Kidney epithelial cell (primary cell): ENCODE data around the gene CCL13. TPM values are rescaled to one million over a fixed set of nuclear protein-coding genes. Genes with fewer than 3 reads are reported as not detected.

ENCODE experiments used
- DNase-seq: peaks from one replicate; pipeline ENCODE4 v3.0.0-alpha.2; 2010; ENCODE audit warnings: low read depth
- H3K27me3 ChIP-seq: 2 replicates; pipeline ENCODE4 v1.6.0; 2011; ENCODE audit warnings: low read length; ENCODE audit not compliant: control insufficient read depth, insufficient read depth
- H3K36me3 ChIP-seq: 2 replicates; pipeline ENCODE4 v1.5.1; 2011; ENCODE audit warnings: low read length; ENCODE audit not compliant: control insufficient read depth, insufficient read depth
- H3K4me3 ChIP-seq: 2 replicates; pipeline ENCODE4 v1.5.1; 2011; ENCODE audit warnings: low read depth, mild to moderate bottlenecking, control low read depth, low read length
- CTCF ChIP-seq: IDR thresholded peaks from 2 replicates; pipeline ENCODE4 v1.5.1; 2011; ENCODE audit warnings: mild to moderate bottlenecking, moderate library complexity, low read length, control low read depth, inconsistent platforms; ENCODE audit not compliant: insufficient read depth, poor library complexity, severe bottlenecking
- total RNA-seq: library from RNA; depleted of rRNA; stranded (reverse); fragments of >200 nt; gene quantifications from 2 replicates; pipeline ENCODE4 v1.2.3, GENCODE V29; 2015

The CCL13 gene
- total RNA-seq, 1 donor from 2014 or later = not detected

DNA sequence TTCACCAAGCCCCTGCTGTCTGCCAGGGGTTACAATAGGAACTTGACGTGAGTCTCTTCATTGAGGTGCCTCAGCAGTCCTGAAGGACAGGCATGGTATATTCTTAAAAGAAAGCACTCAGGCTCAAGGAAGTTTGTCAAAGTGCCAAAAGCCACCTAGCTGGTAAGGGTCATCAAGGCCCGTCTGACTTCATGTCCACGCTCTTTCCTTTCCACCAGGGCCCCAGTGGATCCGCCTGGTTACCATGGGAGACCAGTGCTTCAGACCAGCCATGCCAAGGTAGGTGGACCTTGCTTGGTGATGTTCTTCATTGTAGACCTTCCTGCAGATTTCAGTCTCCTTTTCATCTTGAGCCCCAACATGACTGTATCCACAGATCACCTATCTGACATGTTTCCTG lies 34.4 kb downstream of the CCL13 start:
- Histone ChIP-seq H3K4me3 (no peak overlapping the region), H3K27me3 (no peaks in the 10 kb centered on the region), H3K36me3 (no peaks in the 10 kb centered on the region)
- no peak for DNase-seq
- no peak for TF ChIP-seq CTCF

DNA sequence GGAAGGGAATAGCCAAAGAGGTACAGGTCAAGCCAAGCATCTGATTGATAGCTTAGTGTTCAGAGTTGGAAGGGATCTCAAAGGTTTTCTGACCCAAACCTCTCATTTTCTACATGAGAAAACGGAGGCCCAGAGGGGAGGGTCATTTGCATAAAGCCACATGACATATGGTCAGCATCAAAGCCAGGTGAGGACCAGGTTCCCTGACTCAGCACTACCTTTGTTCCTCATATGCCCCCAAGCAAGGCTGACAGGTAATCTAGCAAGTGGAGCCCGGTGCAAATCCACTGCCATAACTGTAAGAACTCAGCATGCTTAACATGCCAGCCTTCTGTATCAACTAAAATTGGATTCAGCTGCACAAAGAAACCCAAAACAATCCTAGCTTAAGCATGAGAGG lies 35.0 kb downstream of the CCL13 start:
- no peak for TF ChIP-seq CTCF
- Histone ChIP-seq H3K4me3 (no peak overlapping the region), H3K36me3 (no peaks in the 10 kb centered on the region)

GRCh38 chr17:34393401-34393800 lies 37.1 kb downstream of the CCL13 start:
- no peak overlapping the region for H3K4me3 ChIP-seq
- TF ChIP-seq CTCF = no peak

More for the DNA sequence above, 35.0 kb downstream of the CCL13 start:
- no peak for DNase-seq
- no peaks in the 10 kb centered on the region for H3K27me3 ChIP-seq

GRCh38 chr17:34397265-34397664 lies 41.0 kb downstream of the CCL13 start:
- Histone ChIP-seq H3K27me3 (no peaks in the 10 kb centered on the region), H3K36me3 (no peaks in the 10 kb centered on the region), H3K4me3 (no peak overlapping the region)
- no peak for TF ChIP-seq CTCF
- DNase-seq = no peak

More at GRCh38 chr17:34393401-34393800, 37.1 kb downstream of the CCL13 start:
- H3K36me3 ChIP-seq = no peaks in the 10 kb centered on the region
- no peak for DNase-seq
- no peaks in the 10 kb centered on the region for H3K27me3 ChIP-seq

DNA sequence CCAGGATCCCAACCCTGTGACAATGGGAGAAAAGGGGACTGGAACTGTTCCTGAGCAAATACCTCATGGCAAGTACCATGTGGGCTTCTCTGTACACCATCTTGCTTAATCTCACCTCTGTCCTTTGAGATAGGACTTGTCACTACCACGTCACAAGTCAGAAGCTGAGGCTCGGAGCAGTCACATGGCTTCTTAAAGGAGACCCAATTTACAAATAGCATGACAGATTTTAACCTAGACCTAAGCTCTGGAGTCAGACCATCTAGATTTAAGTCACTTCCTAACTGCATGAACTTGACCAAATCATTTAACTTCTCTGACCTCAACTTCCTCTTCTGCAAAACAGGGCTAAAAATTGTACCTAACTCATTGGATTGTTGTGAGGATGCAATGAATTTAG lies 42.7 kb downstream of the CCL13 start:
- TF ChIP-seq CTCF = no peak
- Histone ChIP-seq H3K27me3 (no peaks in the 10 kb centered on the region), H3K4me3 (no peak overlapping the region), H3K36me3 (no peaks in the 10 kb centered on the region)
- no peak for DNase-seq

DNA sequence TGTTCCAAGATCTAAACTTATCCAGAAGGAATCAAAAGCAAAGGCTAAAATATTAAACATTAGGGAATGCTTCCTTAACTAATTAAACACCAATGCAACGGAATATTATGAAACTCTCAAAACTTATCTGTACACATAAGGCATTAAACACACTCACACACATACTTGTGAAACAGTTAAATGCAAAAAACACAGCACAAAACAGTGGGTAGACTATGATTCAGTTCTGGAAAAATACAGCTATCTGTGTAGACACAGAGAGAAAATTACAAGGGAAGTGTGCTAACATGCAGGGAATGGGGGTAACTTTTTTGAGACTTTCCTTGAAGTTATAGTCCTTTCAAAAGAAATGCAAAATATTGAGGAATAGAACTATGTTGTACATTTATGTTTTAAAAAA lies 43.4 kb downstream of the CCL13 start:
- no peak overlapping the region for H3K4me3 ChIP-seq
- H3K27me3 ChIP-seq = no peaks in the 10 kb centered on the region
- H3K36me3 ChIP-seq = no peaks in the 10 kb centered on the region
- DNase-seq = no peak
- no peak for TF ChIP-seq CTCF
